ENCODE results near the gene CFAP251.

DNA sequence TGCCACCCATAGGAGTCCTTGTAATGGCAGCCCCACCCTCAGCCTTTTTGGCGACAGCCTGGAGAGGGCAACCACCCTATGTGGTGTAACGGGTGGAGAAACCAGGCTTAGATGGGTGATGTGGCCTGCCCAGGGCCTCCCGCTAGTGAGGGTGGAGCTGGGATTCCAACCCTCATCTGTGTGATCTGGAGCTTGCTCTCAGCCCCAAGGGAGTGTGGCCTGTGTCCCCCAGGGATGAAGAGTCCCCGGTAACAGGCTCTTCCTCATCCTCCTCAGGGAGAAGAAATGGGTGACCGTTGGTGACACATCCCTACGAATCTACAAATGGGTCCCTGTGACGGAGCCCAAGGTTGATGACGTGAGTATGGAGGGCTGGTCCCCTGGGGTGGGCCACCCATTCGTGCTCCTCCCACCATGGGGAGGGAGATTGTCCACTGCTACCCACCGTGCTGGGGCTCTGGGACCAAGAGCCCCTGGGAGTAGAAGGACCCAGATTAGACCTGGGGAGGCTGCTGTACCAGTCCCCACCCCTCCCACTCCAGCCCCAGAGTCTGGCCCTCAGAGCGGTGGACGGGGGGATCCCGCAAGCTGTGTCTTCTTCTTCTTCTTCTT lies 112.1 kb downstream of the CFAP251 start:
- TF ChIP-seq POLR2AphosphoS5 (IDR thresholded peaks at IDR 0.05): no peak
- TF ChIP-seq, protein P1, sequence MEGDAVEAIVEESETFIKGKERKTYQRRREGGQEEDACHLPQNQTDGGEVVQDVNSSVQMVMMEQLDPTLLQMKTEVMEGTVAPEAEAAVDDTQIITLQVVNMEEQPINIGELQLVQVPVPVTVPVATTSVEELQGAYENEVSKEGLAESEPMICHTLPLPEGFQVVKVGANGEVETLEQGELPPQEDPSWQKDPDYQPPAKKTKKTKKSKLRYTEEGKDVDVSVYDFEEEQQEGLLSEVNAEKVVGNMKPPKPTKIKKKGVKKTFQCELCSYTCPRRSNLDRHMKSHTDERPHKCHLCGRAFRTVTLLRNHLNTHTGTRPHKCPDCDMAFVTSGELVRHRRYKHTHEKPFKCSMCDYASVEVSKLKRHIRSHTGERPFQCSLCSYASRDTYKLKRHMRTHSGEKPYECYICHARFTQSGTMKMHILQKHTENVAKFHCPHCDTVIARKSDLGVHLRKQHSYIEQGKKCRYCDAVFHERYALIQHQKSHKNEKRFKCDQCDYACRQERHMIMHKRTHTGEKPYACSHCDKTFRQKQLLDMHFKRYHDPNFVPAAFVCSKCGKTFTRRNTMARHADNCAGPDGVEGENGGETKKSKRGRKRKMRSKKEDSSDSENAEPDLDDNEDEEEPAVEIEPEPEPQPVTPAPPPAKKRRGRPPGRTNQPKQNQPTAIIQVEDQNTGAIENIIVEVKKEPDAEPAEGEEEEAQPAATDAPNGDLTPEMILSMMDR (IDR thresholded peaks at IDR 0.05): no peak

All from stomach (tissue), 4 donors.